HG02759 (cell line): Measurements from ENCODE around the gene BPIFB2.

Source experiments
- ATAC-seq: cut with Tn5 transposase; IDR thresholded peaks from one replicate; pipeline ENCODE4 v1.9.1; 2021; ENCODE audit warnings: mild to moderate bottlenecking, moderate library complexity; ENCODE audit not compliant: unreplicated experiment

Gene BPIFB2

GRCh38 chr20:32984196-32984595 lies 23.3 kb upstream of the BPIFB2 start:
- no peak for ATAC-seq

- no peak for ATAC-seq
Measured at GRCh38 chr20:32984631-32985354, 22.7 kb upstream of the BPIFB2 start.

- no peak for ATAC-seq
Measured at GRCh38 chr20:32985596-32985995, 21.9 kb upstream of the BPIFB2 start.

- no peak for ATAC-seq
Measured at GRCh38 chr20:32986331-32986966, 21.1 kb upstream of the BPIFB2 start.

GRCh38 chr20:32987044-32987825 lies 20.3 kb upstream of the BPIFB2 start:
- no peak for ATAC-seq

- ATAC-seq, result no peak
Measured at GRCh38 chr20:32988008-32988407, 19.5 kb upstream of the BPIFB2 start.

GRCh38 chr20:32989507-32990283 lies 17.8 kb upstream of the BPIFB2 start:
- no peak for ATAC-seq

GRCh38 chr20:32990426-32990825 lies 17.1 kb upstream of the BPIFB2 start:
- no peak for ATAC-seq

GRCh38 chr20:32991383-32991782 lies 16.1 kb upstream of the BPIFB2 start:
- no peak for ATAC-seq

- ATAC-seq, result no peak
Measured at GRCh38 chr20:32991792-32992641, 15.5 kb upstream of the BPIFB2 start.

GRCh38 chr20:32993496-32994050 lies 13.9 kb upstream of the BPIFB2 start:
- no peak for ATAC-seq

GRCh38 chr20:32995802-32996201 lies 11.7 kb upstream of the BPIFB2 start:
- no peak for ATAC-seq

- no peak for ATAC-seq
Measured at GRCh38 chr20:32997431-32997830, 10.1 kb upstream of the BPIFB2 start.

- ATAC-seq, result no peak
Measured at GRCh38 chr20:32999603-33000250, 7.8 kb upstream of the BPIFB2 start.

GRCh38 chr20:33000802-33001466 lies 6.6 kb upstream of the BPIFB2 start:
- ATAC-seq, result no peak

GRCh38 chr20:33002087-33002808 lies 5.3 kb upstream of the BPIFB2 start:
- ATAC-seq, result no peak

- no peak for ATAC-seq
Measured at GRCh38 chr20:33004141-33004751, 3.3 kb upstream of the BPIFB2 start, which contains the start of gene SUN5. Gene SUN5, minus strand, starts transcription at chr20:33004433. Its CDS starts 93 bp downstream, at chr20:33004340.

- ATAC-seq, result no peak
Measured at GRCh38 chr20:33005132-33005566, 2.4 kb upstream of the BPIFB2 start.
